Endothelial cell of umbilical vein (primary cell): Measurements from ENCODE around the gene RAMACL. TPM values are rescaled to one million over a fixed set of nuclear protein-coding genes. Genes with fewer than 3 reads are reported as not detected.

Experiments used
- BruUV-seq: library from RNA; stranded (reverse); fragments of 400-500 nt; replicated peaks from 2 replicates; lab custom pipeline; 2021; lab: Mats Ljungman, UMichigan
- CTCF ChIA-PET: fragments of 300-600, 350-600 bp; sonication (Branson Sonifier 250); formaldehyde crosslinking; loops from one replicate; lab custom pipeline; 2021; ENCODE audit warnings: antibody characterized with exemption, inconsistent platforms; lab: Charles Lee
- POLR2A ChIA-PET: fragments of 300-600, 350-600 bp; sonication (Branson Sonifier 250); formaldehyde crosslinking; loops from one replicate; lab custom pipeline; 2021; ENCODE audit warnings: antibody characterized with exemption, inconsistent platforms; lab: Charles Lee
- DNase-seq: peaks from one replicate; pipeline ENCODE4 v3.0.0-alpha.2; 2011; ENCODE audit warnings: low read depth, low spot score
- FAIRE-seq: peaks from 2 replicates; lab custom pipeline; 2011; peaks lifted over from hg19 to GRCh38; lab: Jason Lieb, UNC
- H2AFZ ChIP-seq: 2 replicates; pipeline ENCODE4 v1.6.0; 2012; ENCODE audit warnings: low read depth, low read length, control low read depth, inconsistent platforms
- H3K27ac ChIP-seq: 2 replicates; pipeline ENCODE4 v1.5.1; 2011; ENCODE audit warnings: low read depth, mild to moderate bottlenecking, control low read depth, low read length, moderate library complexity; ENCODE audit not compliant: insufficient read depth
- H3K27me3 ChIP-seq, 2 experiments: 2 replicates each; pipeline versions ENCODE4 v1.6.0 to v1.6.1; 2011; ENCODE audit warnings: low read length in 2 of 2, mixed read lengths in 1 of 2; ENCODE audit not compliant: control insufficient read depth in 2 of 2, insufficient read depth in 2 of 2
- H3K36me3 ChIP-seq, 2 experiments: 2 replicates in 1 of 2; 3 replicates in 1 of 2; pipeline ENCODE4 v1.5.1; 2011; ENCODE audit warnings: low read length in 2 of 2, mild to moderate bottlenecking in 1 of 2, moderate library complexity in 1 of 2; ENCODE audit not compliant: control insufficient read depth in 2 of 2, insufficient read depth in 2 of 2; ENCODE audit errors: extremely low read depth in 1 of 2
- H3K4me1 ChIP-seq: 3 replicates; pipeline ENCODE4 v1.5.1; 2011; ENCODE audit warnings: mild to moderate bottlenecking, low read length; ENCODE audit not compliant: control insufficient read depth, insufficient read depth; ENCODE audit errors: extremely low read depth
- H3K4me2 ChIP-seq: 2 replicates; pipeline ENCODE4 v1.6.1; 2011; ENCODE audit warnings: low read length, control low read depth, mixed read lengths; ENCODE audit not compliant: insufficient read depth
- H3K4me3 ChIP-seq, 3 experiments: fragments of 200-600 bp in 1 of 3; sonication (generic), shearing (Covaris generic) in 1 of 3; replicated peaks in 1 of 3; 2 replicates each; pipeline ENCODE4 v1.5.1; 2011 to 2016; ENCODE audit warnings: control low read depth in 3 of 3, low read length in 3 of 3, mild to moderate bottlenecking in 2 of 3, inconsistent platforms in 1 of 3, low read depth in 1 of 3, moderate library complexity in 1 of 3; ENCODE audit not compliant: insufficient read depth in 1 of 3
- H3K79me2 ChIP-seq: 2 replicates; pipeline ENCODE4 v1.6.0; 2012; ENCODE audit warnings: low read length, inconsistent platforms; ENCODE audit not compliant: control insufficient read depth, insufficient read depth
- H3K9ac ChIP-seq: replicated peaks from 2 replicates; pipeline ENCODE3; 2011; ENCODE audit warnings: low read length, control low read depth; ENCODE audit not compliant: insufficient read depth; ENCODE audit errors: extremely low read depth
- H3K9me1 ChIP-seq: replicated peaks from 3 replicates; pipeline ENCODE4 v1.6.0; 2011; ENCODE audit warnings: mild to moderate bottlenecking, low read length; ENCODE audit not compliant: control insufficient read depth, insufficient read depth; ENCODE audit errors: extremely low read depth
- H3K9me3 ChIP-seq: replicated peaks from 2 replicates; pipeline ENCODE4 v1.5.1; 2012; ENCODE audit warnings: low read length, inconsistent platforms; ENCODE audit not compliant: control insufficient read depth, insufficient read depth
- H4K20me1 ChIP-seq: replicated peaks from 2 replicates; pipeline ENCODE3; 2011; ENCODE audit warnings: mild to moderate bottlenecking, low read length; ENCODE audit not compliant: control insufficient read depth, insufficient read depth; ENCODE audit errors: extremely low read depth
- CTCF ChIP-seq, 2 donors: IDR thresholded peaks; 1 replicate in 1 of 2; 2 replicates in 1 of 2; pipeline ENCODE4 v1.5.1; 2011; ENCODE audit warnings: low read length in 2 of 2, mild to moderate bottlenecking in 2 of 2, moderate library complexity in 2 of 2, control low read depth in 1 of 2, inconsistent platforms in 1 of 2, low read depth in 1 of 2; ENCODE audit not compliant: insufficient read depth in 1 of 2; ENCODE audit errors: extremely low read depth in 1 of 2
- EZH2 ChIP-seq: IDR thresholded peaks from 2 replicates; pipeline ENCODE4 v1.6.1; 2012; ENCODE audit warnings: borderline replicate concordance, low read depth, mild to moderate bottlenecking, moderate library complexity, low read length, inconsistent platforms; ENCODE audit not compliant: severe bottlenecking
- FOS ChIP-seq: IDR thresholded peaks from 2 replicates; pipeline ENCODE4 v1.6.1; 2011; ENCODE audit warnings: mild to moderate bottlenecking, low read length, moderate library complexity, borderline replicate concordance; ENCODE audit not compliant: insufficient read depth
- GATA2 ChIP-seq: IDR thresholded peaks from 2 replicates; pipeline ENCODE4 v1.7.0; 2011; ENCODE audit warnings: low read depth, mild to moderate bottlenecking, moderate library complexity, mixed read lengths, low read length; ENCODE audit not compliant: insufficient read length, insufficient read depth
- JUN ChIP-seq: IDR thresholded peaks from 2 replicates; pipeline ENCODE4 v1.6.1; 2011; ENCODE audit warnings: borderline replicate concordance, low read depth; ENCODE audit not compliant: insufficient read length, insufficient read depth
- MYC ChIP-seq: IDR thresholded peaks from one replicate; pipeline ENCODE4 v1.6.1; 2011; ENCODE audit warnings: mild to moderate bottlenecking, low read depth, low read length
- POLR2A ChIP-seq: IDR thresholded peaks from 2 replicates; pipeline ENCODE4 v1.6.1; 2012; ENCODE audit warnings: low read depth, mild to moderate bottlenecking, control low read depth, low read length
- POLR2AphosphoS5 ChIP-seq: IDR thresholded peaks from 2 replicates; pipeline ENCODE4 v1.6.1; 2012; ENCODE audit warnings: low read depth, mild to moderate bottlenecking, control low read depth, low read length, moderate library complexity; ENCODE audit not compliant: insufficient read depth
- dilution Hi-C: fragments of 300-500 bp; cut with MboI; formaldehyde crosslinking; loops from one replicate; pipeline ENCODE4 v1.15.0; 2019; ENCODE audit warnings: low sequenced_read_pairs; ENCODE audit not compliant: extremely low pct_ligation_motif_present
- intact Hi-C: fragments of 100-400 bp; cut with micrococcal nuclease; formaldehyde crosslinking; loops from one replicate; pipeline ENCODE4 v1.10.0; 2022
- polyA plus RNA-seq, 4 experiments: library from polyadenylated mRNA; depleted of rRNA in 3 of 4; stranded (reverse) in 3 of 4; unstranded in 1 of 4; fragments of >200 nt; gene quantifications; 2 replicates each; pipeline versions ENCODE4 v1.2.1 to v1.2.3, GENCODE V29; 2011 to 2012; ENCODE audit warnings: missing spikeins in 1 of 4
- total RNA-seq: library from RNA; stranded (reverse); gene quantifications from 2 replicates; pipeline ENCODE4 v1.2.3, GENCODE V29; 2021
- TF ChIP-seq, protein P1 (sequence below): IDR thresholded peaks from 2 replicates; pipeline ENCODE4 v1.6.1; 2011; ENCODE audit not compliant: insufficient read depth, insufficient read length

RAMACL gene
- total and polyA plus RNA-seq, 2 donors (not counting 3 experiments of a cell fraction or from before 2014, with no cell fraction given), result 0.17 to 5.3 TPM

GRCh38 chr6:166618866-166619761, 32.6 kb upstream of the RAMACL start:
- CTCF ChIA-PET, result interaction anchor here (0.9 kb wide), 1 partner anchor 35 kb away, joined by 3 read pairs; no protein-coding TSS in a partner anchor
- H3K9ac ChIP-seq, result no peak overlapping the region
- H4K20me1 ChIP-seq, result no peaks in the 10 kb centered on the region
- peaks cover 0 to 9% of the 10 kb centered on the region in 2 experiments for H3K36me3 ChIP-seq
- no peak overlapping the region for H2AFZ ChIP-seq
- H3K4me2 ChIP-seq, result no peak overlapping the region
- H3K79me2 ChIP-seq, result peaks cover 49% of the 10 kb centered on the region
- POLR2A ChIA-PET, result no interaction called here
- intact Hi-C loops (no loop called here), dilution Hi-C loops (no loop called here)
- H3K4me1 ChIP-seq, result peaks cover 63% of the 10 kb centered on the region
- H3K9me3 ChIP-seq, result no peaks in the 10 kb centered on the region
- no peak overlapping the region for H3K27ac ChIP-seq
- FAIRE-seq (no peak), DNase-seq (no peak)
- H3K27me3 ChIP-seq, result no peaks in the 10 kb centered on the region
- no peak overlapping the region for H3K4me3 ChIP-seq
- TF ChIP-seq GATA2 (no peak), POLR2A (no peak), EZH2 (no peak), POLR2AphosphoS5 (no peak), CTCF (IDR thresholded peaks at IDR 0.05; ENCODE audit: extremely low read depth in 1 of 2, insufficient read depth in 1 of 2, low read depth in 1 of 2, low read length in 2 of 2) (no peak), FOS (no peak), MYC (no peak), JUN (no peak)
- TF ChIP-seq, protein P1, sequence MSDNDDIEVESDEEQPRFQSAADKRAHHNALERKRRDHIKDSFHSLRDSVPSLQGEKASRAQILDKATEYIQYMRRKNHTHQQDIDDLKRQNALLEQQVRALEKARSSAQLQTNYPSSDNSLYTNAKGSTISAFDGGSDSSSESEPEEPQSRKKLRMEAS, result no peak
- no TSS peak for BruUV-seq
- no peaks in the 10 kb centered on the region for H3K9me1 ChIP-seq
